Measurements from ENCODE around the gene LEMD2.

LEMD2 gene

GRCh38 chr6:33792981-33793380, 4.1 kb upstream of the LEMD2 start:
- DNase-seq: no peak

GRCh38 chr6:33791620-33792019, 2.7 kb upstream of the LEMD2 start:
- no peak for DNase-seq

- no peak for DNase-seq
Measured at GRCh38 chr6:33790910-33791309, 2.0 kb upstream of the LEMD2 start.

- DNase-seq: no peak
Measured at GRCh38 chr6:33790379-33790778, 1.4 kb upstream of the LEMD2 start.

- DNase-seq: no peak
Measured at GRCh38 chr6:33789550-33789895, 593 bp upstream of the LEMD2 start.

- peak; percentile 72 for DNase-seq
Measured at GRCh38 chr6:33787954-33788693, 806 bp downstream of the LEMD2 start.

- no peak for DNase-seq
Measured at GRCh38 chr6:33787346-33787953, 1.5 kb downstream of the LEMD2 start.

GRCh38 chr6:33786736-33787135, 2.2 kb downstream of the LEMD2 start:
- DNase-seq: no peak

- DNase-seq: no peak
Measured at GRCh38 chr6:33785778-33786177, 3.2 kb downstream of the LEMD2 start.

GRCh38 chr6:33784787-33785186, 4.1 kb downstream of the LEMD2 start:
- no peak for DNase-seq

GRCh38 chr6:33783781-33784520, 5.0 kb downstream of the LEMD2 start:
- no peak for DNase-seq

GRCh38 chr6:33782561-33782960, 6.4 kb downstream of the LEMD2 start:
- DNase-seq: no peak

- peak; percentile 70 for DNase-seq
Measured at GRCh38 chr6:33781131-33781975, 7.6 kb downstream of the LEMD2 start.

- no peak for DNase-seq
Measured at GRCh38 chr6:33779895-33780294, 9.0 kb downstream of the LEMD2 start.

GRCh38 chr6:33779290-33779689, 9.6 kb downstream of the LEMD2 start:
- DNase-seq: no peak

- no peak for DNase-seq
Measured at GRCh38 chr6:33778444-33779121, 10.3 kb downstream of the LEMD2 start.

GRCh38 chr6:33777398-33778388, 11.2 kb downstream of the LEMD2 start:
- no peak for DNase-seq

GRCh38 chr6:33776764-33777163, 12.2 kb downstream of the LEMD2 start:
- no peak for DNase-seq

GRCh38 chr6:33776186-33776585, 12.7 kb downstream of the LEMD2 start:
- DNase-seq: no peak

GRCh38 chr6:33774774-33775173, 14.2 kb downstream of the LEMD2 start:
- no peak for DNase-seq

- DNase-seq: no peak
Measured at GRCh38 chr6:33772902-33773472, 15.9 kb downstream of the LEMD2 start.
